Suprapubic skin (tissue), 4 donors: ENCODE results near the gene NPB. TPM values are rescaled to one million over a fixed set of nuclear protein-coding genes. Genes with fewer than 3 reads are reported as not detected.

Source experiments
- DNase-seq, 2 donors: peaks; one replicate each; pipeline ENCODE4 v3.0.0-alpha.2; 2019; ENCODE audit warnings: low spot score in 2 of 2
- H3K27ac ChIP-seq: fragments of 200-600 bp; sonication (generic); one replicate; pipeline ENCODE4 v1.5.1; 2019
- H3K27me3 ChIP-seq: fragments of 200-600 bp; sonication (generic); one replicate; pipeline ENCODE4 v1.5.1; 2019
- H3K36me3 ChIP-seq: fragments of 200-600 bp; sonication (generic); one replicate; pipeline ENCODE4 v1.5.1; 2019
- H3K4me1 ChIP-seq: fragments of 200-600 bp; sonication (generic); one replicate; pipeline ENCODE4 v1.5.1; 2019
- H3K4me3 ChIP-seq: fragments of 200-600 bp; sonication (generic); one replicate; pipeline ENCODE4 v1.5.1; 2019; ENCODE audit warnings: mild to moderate bottlenecking
- H3K9me3 ChIP-seq: fragments of 200-600 bp; sonication (generic); one replicate; pipeline ENCODE4 v1.5.1; 2019
- CTCF ChIP-seq, 2 donors: fragments of 200-600 bp in 1 of 2; fragments of 450-650 bp in 1 of 2; sonication (generic) in 1 of 2; IDR thresholded peaks; one replicate each; pipeline ENCODE4 v1.5.1; 2016 to 2019; ENCODE audit warnings: antibody characterized with exemption in 2 of 2, mild to moderate bottlenecking in 1 of 2, moderate library complexity in 1 of 2
- EP300 ChIP-seq: sonication (generic); formaldehyde crosslinking; IDR thresholded peaks from one replicate; pipeline ENCODE4 v1.6.1; 2017; ENCODE audit warnings: antibody characterized with exemption
- POLR2A ChIP-seq, 2 donors: fragments of 450-650 bp; IDR thresholded peaks; one replicate each; pipeline ENCODE4 v1.6.1; 2017; ENCODE audit warnings: antibody characterized with exemption in 2 of 2, mild to moderate bottlenecking in 2 of 2, moderate library complexity in 2 of 2
- POLR2AphosphoS5 ChIP-seq, 3 donors: sonication (generic); formaldehyde crosslinking; IDR thresholded peaks; one replicate each; pipeline ENCODE4 v1.6.1; 2017; ENCODE audit warnings: antibody characterized with exemption in 3 of 3
- WGBS: methylation state at CpG from one replicate; pipeline ENCODE4 v1.1.5; 2018; 5-methylcytosine and 5-hydroxymethylcytosine counted together
- total RNA-seq, 4 donors: library from RNA; depleted of rRNA; stranded (reverse); fragments of >200 nt; gene quantifications; one replicate each; pipeline ENCODE4 v1.1.0, GENCODE V29; 2016

The NPB gene
- total RNA-seq, 4 donors from 2014 or later = 0.40 TPM; not detected in 3

DNA sequence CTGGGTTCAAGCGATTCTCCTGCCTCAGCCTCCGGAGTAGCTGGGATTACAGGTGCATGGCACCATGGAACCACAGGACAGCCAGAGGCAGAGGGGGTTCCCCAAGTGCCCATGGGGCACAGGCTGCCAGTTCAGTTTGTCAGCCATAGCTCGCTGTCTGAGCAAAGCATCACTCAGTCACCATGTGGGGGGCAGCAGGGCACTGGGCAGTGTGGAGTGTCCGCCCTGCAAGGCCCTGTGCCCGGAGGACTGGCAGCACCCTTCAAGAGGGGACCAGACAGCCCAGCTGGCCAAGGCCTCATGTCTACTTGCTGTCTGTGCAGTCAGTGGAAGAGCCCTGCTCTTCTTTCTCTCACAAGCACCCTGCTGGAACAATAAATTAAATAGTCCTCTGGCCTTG, 17.1 kb upstream of the NPB start:
- 94% methylated on average over 5 of the region's 5 CpGs for WGBS
- Histone ChIP-seq H3K27ac (no peak overlapping the region), H3K36me3 (peaks cover 79% of the 10 kb centered on the region), H3K4me3 (no peak overlapping the region), H3K9me3 (no peaks in the 10 kb centered on the region), H3K27me3 (no peaks in the 10 kb centered on the region), H3K4me1 (peaks cover 15% of the 10 kb centered on the region)
- peak in 1 of 2 donors; percentile 51 for DNase-seq
- no peak for TF ChIP-seq EP300
- no peak for TF ChIP-seq POLR2AphosphoS5 (IDR thresholded peaks at IDR 0.05)
- no peak for TF ChIP-seq POLR2A (IDR thresholded peaks at IDR 0.05)
- no peak for TF ChIP-seq CTCF (IDR thresholded peaks at IDR 0.05)

DNA sequence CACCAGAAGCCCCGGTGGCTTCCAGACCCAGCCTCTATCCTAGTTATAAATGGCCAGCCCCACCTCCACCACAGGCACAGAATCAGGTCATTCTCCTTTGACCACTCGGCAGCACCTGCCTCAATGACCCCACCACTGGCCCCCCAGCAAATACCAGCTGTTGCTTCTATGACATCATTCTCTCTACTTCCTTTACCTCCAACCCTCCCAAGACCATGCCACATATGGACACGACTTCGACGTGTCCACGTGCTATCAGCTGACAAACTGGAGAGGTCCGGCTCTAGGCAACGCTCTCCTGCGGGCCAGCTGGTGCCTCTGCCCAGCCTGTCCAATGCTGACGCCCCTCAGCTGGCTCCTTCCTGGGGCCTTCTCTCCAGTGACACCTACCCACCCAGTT, 16.6 kb upstream of the NPB start:
- TF ChIP-seq POLR2AphosphoS5 (IDR thresholded peaks at IDR 0.05) (no peak), CTCF (IDR thresholded peaks at IDR 0.05) (no peak), EP300 (no peak)
- Histone ChIP-seq H3K9me3 (no peaks in the 10 kb centered on the region), H3K4me1 (peaks cover 19% of the 10 kb centered on the region), H3K4me3 (no peak overlapping the region), H3K36me3 (peaks cover 78% of the 10 kb centered on the region), H3K27ac (peak overlapping the region; percentile 36), H3K27me3 (no peaks in the 10 kb centered on the region)
- no peak for DNase-seq
- 87% methylated on average over 8 of the region's 10 CpGs for WGBS

GRCh38 chr17:81885869-81886548, 16.0 kb upstream of the NPB start:
- Histone ChIP-seq H3K4me3 (no peak overlapping the region), H3K9me3 (no peaks in the 10 kb centered on the region), H3K4me1 (peaks cover 24% of the 10 kb centered on the region), H3K36me3 (peaks cover 78% of the 10 kb centered on the region), H3K27me3 (no peaks in the 10 kb centered on the region), H3K27ac (peak overlapping the region; percentile 36)
- TF ChIP-seq EP300 (no peak), POLR2A (IDR thresholded peaks at IDR 0.05) (no peak), POLR2AphosphoS5 (IDR thresholded peaks at IDR 0.05) (no peak), CTCF (IDR thresholded peaks at IDR 0.05) (no peak)
- 71% methylated on average over 9 of the region's 11 CpGs for WGBS
- peak in 1 of 2 donors; percentile 55 for DNase-seq

DNA sequence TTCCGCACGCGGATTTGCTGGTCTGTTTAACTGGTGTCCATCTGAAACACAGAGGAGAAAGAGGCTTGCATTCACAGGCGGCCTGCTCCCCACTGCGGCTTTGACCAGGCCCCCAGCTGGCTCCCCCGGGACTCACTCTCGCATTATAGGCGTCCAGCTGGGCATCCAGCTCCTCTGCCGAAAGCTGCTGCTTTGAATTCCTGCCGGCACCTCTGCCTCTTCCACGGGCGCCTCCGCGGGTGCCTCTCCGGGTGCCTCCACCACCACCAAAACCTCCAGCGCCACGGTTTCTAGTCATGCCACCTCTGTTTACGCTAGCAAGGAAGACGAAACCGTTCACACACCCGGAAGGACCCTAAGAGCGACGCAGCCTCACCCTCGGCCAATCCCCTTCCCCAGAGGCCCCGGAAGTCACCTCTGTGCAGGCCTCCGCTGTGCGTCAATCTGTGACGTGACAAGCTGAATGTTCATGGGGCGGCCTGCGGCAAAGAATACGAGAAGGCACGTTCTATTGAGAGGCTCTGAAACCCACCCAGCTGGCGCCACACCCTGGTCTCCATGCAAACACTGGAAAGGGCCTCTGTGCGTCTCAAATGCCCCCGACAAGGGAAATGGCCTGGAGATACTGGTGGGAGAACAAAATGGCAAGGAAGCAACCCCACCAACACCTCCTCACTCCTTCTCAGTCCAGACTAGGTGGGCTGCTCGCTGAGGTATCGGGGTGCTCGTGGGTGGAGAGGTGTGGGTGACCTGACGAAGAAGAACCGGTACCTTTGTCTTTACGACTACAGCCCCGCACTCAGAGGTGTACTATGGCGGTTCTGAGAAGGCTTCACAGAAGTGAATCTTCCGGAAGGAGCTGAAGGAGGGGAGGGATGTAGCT, 13.7 kb upstream of the NPB start:
- 95% methylated on average over 44 of the region's 44 CpGs for WGBS
- H3K4me1 ChIP-seq = peaks cover 37% of the 10 kb centered on the region
- peak in 1 of 2 donors; percentile 58 for DNase-seq
- no peak overlapping the region for H3K27ac ChIP-seq
- no peak for TF ChIP-seq POLR2AphosphoS5 (IDR thresholded peaks at IDR 0.05)
- TF ChIP-seq EP300 = no peak
- no peak for TF ChIP-seq POLR2A (IDR thresholded peaks at IDR 0.05)
- no peak for TF ChIP-seq CTCF (IDR thresholded peaks at IDR 0.05)
- H3K27me3 ChIP-seq = no peaks in the 10 kb centered on the region
- H3K36me3 ChIP-seq = peaks cover 64% of the 10 kb centered on the region
- H3K4me3 ChIP-seq = no peak overlapping the region
- no peaks in the 10 kb centered on the region for H3K9me3 ChIP-seq

DNA sequence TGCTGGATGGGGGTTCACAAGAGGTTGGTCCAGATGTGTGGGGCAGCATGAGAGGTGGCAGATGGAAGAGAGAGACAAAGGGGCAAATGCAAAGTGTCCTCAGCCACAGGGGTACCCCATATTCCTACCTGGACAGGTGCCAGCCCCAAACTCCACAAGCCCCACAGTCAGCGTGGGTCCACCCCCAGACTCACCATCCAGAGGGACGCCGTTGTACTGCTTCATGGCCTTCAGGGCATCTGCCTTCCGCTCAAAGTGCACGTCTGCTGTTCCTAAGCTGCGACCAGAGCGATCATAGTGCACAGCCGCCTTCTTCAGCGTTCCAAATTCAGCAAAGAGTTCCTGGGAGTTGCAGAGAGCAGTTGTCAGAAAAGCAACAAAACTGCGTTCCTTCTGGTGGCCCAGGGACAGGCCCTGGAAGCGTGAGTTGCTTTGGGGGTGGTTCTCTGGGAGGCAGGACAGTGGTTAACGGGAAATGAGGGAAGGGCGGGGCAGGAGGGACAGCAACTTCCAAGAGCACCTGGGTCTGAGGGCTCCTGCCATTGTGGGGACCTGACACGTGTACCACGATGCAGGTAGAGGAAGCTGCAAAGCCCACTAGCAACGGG, 12.9 kb upstream of the NPB start:
- Histone ChIP-seq H3K27me3 (no peaks in the 10 kb centered on the region), H3K36me3 (peaks cover 60% of the 10 kb centered on the region), H3K9me3 (no peaks in the 10 kb centered on the region), H3K27ac (no peak overlapping the region), H3K4me1 (peaks cover 37% of the 10 kb centered on the region), H3K4me3 (no peak overlapping the region)
- 91% methylated on average over 16 of the region's 16 CpGs for WGBS
- peak in 1 of 2 donors; percentile 62 for DNase-seq
- TF ChIP-seq CTCF (IDR thresholded peaks at IDR 0.05) (no peak), EP300 (no peak), POLR2A (IDR thresholded peaks at IDR 0.05) (no peak), POLR2AphosphoS5 (IDR thresholded peaks at IDR 0.05) (no peak)
